GM19023 (cell line): Measurements from ENCODE around the gene CYP3A7.
"Not testable (repeated sequence)": the region's sequence is repeated elsewhere in the genome, so short reads cannot be mapped to it uniquely, and the experiment has no call there.

Source experiments
- ATAC-seq: cut with Tn5 transposase; IDR thresholded peaks from one replicate; pipeline ENCODE4 v1.9.1; 2021; ENCODE audit warnings: mild to moderate bottlenecking, moderate library complexity; ENCODE audit not compliant: unreplicated experiment

Gene CYP3A7

DNA sequence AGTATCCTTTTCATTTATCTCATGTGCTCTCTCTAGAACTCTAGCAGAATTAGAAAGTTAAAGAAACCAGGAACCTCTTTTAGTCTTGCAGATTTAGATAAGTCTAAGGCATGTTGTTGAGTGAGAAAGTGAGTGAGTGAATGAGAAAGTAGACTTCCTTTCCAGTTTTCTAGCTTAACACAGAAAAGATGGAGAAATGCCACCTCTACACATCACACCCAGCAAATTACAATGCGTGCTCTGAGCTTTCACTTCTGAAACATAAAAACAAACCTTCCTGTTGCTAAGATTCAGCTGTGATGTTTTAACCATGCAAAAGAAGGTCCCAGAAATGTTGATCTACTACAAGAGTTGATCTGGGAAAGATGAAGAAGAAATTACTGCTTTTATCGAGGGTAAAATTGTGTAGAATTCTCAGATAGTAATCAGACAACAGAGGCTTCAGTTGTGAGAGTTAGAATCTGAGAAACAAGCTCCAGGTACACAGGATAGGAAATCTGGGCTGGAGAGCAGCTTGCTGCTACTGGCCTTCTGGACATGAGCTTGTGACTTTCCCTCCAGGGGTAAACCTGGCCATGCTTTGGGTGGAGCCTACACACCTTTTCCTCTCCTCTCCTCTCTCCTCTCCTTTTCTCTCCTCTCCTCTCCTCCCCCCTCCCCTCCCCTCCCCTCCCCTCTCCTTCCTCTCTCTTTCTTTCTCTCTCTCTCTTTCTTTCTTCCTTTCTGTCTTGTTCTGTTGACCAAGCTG, 59.8 kb downstream of the CYP3A7 start:
- no peak for ATAC-seq

DNA sequence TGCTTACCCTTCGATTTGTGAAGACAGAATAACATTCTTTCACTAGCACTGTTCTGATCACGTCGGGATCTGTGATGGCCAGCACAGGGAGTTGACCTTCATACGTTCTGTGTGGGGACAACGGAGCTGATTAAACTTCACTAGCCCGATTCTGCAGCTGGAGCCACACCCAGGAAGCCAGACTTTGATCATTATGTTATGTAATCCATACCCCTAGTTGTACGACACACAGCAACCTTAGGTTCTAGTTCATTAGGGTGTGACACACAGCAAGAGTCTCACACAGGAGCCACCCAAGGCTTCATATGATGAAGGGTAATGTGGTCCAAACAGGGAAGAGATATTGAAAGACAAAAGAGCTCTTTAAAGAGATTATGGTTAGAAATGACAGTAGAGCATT, 62.4 kb downstream of the CYP3A7 start:
- ATAC-seq = no peak

DNA sequence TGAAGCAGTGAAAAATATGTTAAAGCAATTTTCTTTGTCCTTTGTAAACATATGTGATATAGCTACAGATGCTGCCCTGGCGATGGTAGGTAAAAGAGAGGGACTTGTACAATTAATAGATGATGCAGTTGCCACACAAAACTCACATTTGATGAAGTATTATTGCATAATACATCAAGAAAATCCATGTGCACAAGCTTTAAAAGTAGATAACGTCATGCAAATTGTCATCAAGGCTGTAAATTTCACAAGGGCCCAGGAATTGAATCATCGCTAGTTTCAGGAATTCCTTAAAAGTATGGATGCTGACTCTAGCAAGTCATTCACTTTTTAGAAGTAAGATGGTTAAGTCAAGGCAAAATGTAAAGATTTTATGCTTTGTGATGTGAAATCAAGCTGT, 65.2 kb downstream of the CYP3A7 start:
- ATAC-seq = no peak

DNA sequence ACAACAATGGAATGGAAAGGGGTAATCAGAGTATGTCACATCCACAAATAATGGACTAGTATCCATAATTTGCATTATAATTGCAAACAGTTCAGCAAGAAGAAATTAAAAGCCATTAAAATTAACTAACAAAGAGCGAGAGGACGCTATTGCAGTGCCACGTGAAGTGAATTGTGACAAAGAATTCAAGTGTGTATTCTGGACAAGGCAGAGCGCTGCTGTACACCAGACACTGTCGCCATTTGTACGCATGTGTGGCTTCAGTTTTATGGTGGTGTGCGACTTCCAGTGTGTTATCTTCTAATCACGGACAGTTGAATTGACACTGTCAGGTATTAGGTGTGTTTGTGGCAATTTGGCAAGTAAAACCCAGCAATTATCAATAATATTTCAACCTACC, 66.5 kb downstream of the CYP3A7 start:
- no peak for ATAC-seq

DNA sequence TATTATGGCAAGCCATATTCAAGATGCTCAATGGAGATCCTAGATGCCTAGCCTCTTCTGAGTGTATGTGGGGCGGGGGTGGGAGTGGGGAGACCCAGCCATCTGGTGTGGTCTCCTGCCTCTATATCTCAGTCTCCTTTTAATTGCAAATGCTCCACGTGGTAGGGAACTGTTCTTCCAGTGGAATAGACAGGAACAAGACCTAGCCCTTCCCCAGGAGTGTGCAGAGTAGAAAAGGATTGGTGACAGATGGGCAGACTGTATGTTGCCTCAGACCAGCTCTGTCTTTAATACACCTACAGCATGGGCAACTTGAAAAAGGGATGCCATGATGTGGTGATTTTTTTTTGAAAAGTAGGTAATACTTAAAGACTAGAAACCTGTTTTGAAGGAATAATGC, 67.8 kb downstream of the CYP3A7 start:
- no peak for ATAC-seq

DNA sequence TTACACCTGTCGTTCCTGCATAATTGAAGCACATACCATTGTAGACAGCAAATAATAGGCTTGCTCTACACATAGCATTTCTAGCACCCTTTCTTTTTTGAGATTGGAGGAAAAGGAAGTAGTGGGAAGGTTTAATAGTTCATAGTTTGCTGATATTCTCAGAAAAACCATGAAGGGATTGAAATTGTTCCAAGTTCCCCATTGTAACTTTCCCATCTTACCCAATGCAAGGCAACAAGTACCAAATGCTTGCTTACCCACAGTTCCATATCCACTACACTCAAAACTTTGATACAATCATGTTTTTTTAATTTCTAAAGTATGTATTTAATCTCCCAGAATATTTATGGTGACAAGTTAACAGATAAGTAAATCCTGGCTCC, 69.0 kb downstream of the CYP3A7 start:
- ATAC-seq = no peak

DNA sequence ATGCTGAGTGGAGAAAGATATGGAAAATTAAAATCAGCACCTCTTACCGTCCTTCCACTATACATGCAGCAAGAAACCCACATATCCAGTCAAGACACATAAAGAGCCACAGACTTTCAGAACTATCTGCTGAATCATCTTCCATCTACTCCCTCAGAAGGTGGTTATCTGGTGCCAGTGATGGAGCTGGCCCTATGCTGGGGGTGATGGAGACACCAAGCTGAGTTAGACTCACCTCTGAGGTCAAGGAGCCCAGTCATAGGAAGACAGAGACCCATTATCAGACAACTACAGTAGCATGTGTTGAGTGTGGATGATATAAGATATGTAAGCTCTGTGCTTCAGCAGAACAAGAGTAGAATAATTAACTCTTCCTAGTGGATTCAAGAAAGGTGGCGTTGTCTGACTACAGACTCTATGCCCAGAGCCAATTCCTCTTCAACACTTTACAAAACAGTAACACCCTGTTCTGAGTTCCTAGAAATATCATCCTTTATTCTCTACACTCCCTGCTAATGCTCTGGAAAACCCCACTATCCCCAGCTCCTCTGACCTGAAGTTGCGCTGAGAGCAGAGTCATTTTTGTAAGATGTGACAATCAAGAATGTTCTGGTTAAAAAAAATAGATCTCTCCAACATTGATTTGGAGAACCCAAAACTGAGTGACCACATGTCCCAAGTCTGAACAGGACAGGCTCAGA, 69.5 kb downstream of the CYP3A7 start:
- no peak for ATAC-seq

DNA sequence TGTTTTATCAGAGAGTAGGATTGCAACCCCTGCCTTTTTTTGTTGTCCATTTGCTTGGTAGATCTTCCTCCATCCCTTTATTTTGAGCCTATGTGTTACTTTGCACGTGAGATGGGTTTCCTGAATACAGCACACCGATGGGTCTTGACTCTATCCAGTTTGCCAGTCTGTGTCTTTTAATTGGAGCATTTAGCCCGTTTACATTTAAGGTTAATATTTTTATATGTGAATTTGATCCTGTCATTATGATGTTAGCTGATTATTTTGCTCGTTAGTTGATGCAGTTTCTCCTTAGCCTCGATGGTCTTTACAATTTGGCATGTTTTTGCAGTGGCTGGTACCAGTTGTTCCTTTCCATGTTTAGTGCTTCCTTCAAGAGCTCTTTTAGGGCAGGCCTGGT, 77.1 kb downstream of the CYP3A7 start:
- ATAC-seq = not testable (repeated sequence)
